ENCODE data around the gene HEATR9. TPM values are rescaled to one million over a fixed set of nuclear protein-coding genes. Genes with fewer than 3 reads are reported as not detected.

Gene HEATR9
- total and polyA plus RNA-seq, 2 experiments from 2014 or later: not detected

GRCh38 chr17:35847006-35847405, 21.7 kb downstream of the HEATR9 start:
- H2AFZ ChIP-seq: no peak overlapping the region
- peaks cover 11% of the 10 kb centered on the region for H3K79me2 ChIP-seq
- H3K4me1 ChIP-seq (ENCODE audit: insufficient read depth): peaks cover 5% of the 10 kb centered on the region
- 81% methylated on average over 2 of the region's 2 CpGs for WGBS (ENCODE audit: low lambda C conversion rate, missing lambda C conversion rate)
- no peaks in the 10 kb centered on the region for H3K9me2 ChIP-seq (replicated peaks; ENCODE audit: insufficient read depth)
- no peak overlapping the region for H3K4me2 ChIP-seq
- H3K9me3 ChIP-seq (ENCODE audit: low read depth): no peaks in the 10 kb centered on the region
- TF ChIP-seq EZH2 (IDR thresholded peaks at IDR 0.05; ENCODE audit: borderline replicate concordance) (no peak), CTCF (IDR thresholded peaks at IDR 0.05; ENCODE audit: poor library complexity) (no peak)
- H3K36me3 ChIP-seq (replicated peaks; ENCODE audit: insufficient read depth, low read depth): no peaks in the 10 kb centered on the region
- H3K27ac ChIP-seq: peak overlapping the region; percentile 5
- H3K27me3 ChIP-seq: no peaks in the 10 kb centered on the region
- H4K20me1 ChIP-seq (ENCODE audit: insufficient read depth, poor library complexity, severe bottlenecking): peaks cover 4% of the 10 kb centered on the region
- no peak overlapping the region for H3K4me3 ChIP-seq
- DNase-seq (ENCODE audit: low spot score): no peak

- H3K4me1 ChIP-seq (ENCODE audit: insufficient read depth): peaks cover 5% of the 10 kb centered on the region
- H3K4me2 ChIP-seq: no peak overlapping the region
- H3K79me2 ChIP-seq: peaks cover 11% of the 10 kb centered on the region
- no peak for TF ChIP-seq EZH2phosphoT487 (IDR thresholded peaks at IDR 0.05; ENCODE audit: low read depth, severe bottlenecking, unreplicated experiment)
- TF ChIP-seq EZH2 (IDR thresholded peaks at IDR 0.05; ENCODE audit: borderline replicate concordance): no peak
- no peak for TF ChIP-seq CTCF (IDR thresholded peaks at IDR 0.05; ENCODE audit: poor library complexity)
- no peaks in the 10 kb centered on the region for H3K36me3 ChIP-seq (replicated peaks; ENCODE audit: insufficient read depth, low read depth)
- H3K9me3 ChIP-seq (ENCODE audit: low read depth): no peaks in the 10 kb centered on the region
- H4K20me1 ChIP-seq (ENCODE audit: insufficient read depth, poor library complexity, severe bottlenecking): peaks cover 4% of the 10 kb centered on the region
- no peak for DNase-seq (ENCODE audit: low spot score)
- H3K9me2 ChIP-seq (replicated peaks; ENCODE audit: insufficient read depth): no peaks in the 10 kb centered on the region
- H2AFZ ChIP-seq: no peak overlapping the region
- no peak overlapping the region for H3K4me3 ChIP-seq
- 94% methylated on average over 3 of the region's 3 CpGs for whole genome bisulfite sequencing (ENCODE audit: low lambda C conversion rate, missing lambda C conversion rate)
- peak overlapping the region; percentile 5 for H3K27ac ChIP-seq
- H3K27me3 ChIP-seq: no peaks in the 10 kb centered on the region
Measured at GRCh38 chr17:35846055-35846809, 22.5 kb downstream of the HEATR9 start.

GRCh38 chr17:35844547-35844946, 24.1 kb downstream of the HEATR9 start:
- H3K4me3 ChIP-seq: no peak overlapping the region
- H3K27me3 ChIP-seq: no peaks in the 10 kb centered on the region
- H3K4me1 ChIP-seq (ENCODE audit: insufficient read depth): peaks cover 5% of the 10 kb centered on the region
- peaks cover 10% of the 10 kb centered on the region for H3K79me2 ChIP-seq
- H3K27ac ChIP-seq: no peak overlapping the region
- H3K9me2 ChIP-seq (replicated peaks; ENCODE audit: insufficient read depth): no peaks in the 10 kb centered on the region
- no peak for DNase-seq (ENCODE audit: low spot score)
- H3K36me3 ChIP-seq (replicated peaks; ENCODE audit: insufficient read depth, low read depth): no peaks in the 10 kb centered on the region
- no peaks in the 10 kb centered on the region for H3K9me3 ChIP-seq (ENCODE audit: low read depth)
- H2AFZ ChIP-seq: no peak overlapping the region
- no peak overlapping the region for H3K4me2 ChIP-seq
- 98% methylated on average over 13 of the region's 19 CpGs for WGBS (ENCODE audit: low lambda C conversion rate, missing lambda C conversion rate)
- TF ChIP-seq EZH2phosphoT487 (IDR thresholded peaks at IDR 0.05; ENCODE audit: low read depth, severe bottlenecking, unreplicated experiment) (no peak), CTCF (IDR thresholded peaks at IDR 0.05; ENCODE audit: poor library complexity) (no peak), EZH2 (IDR thresholded peaks at IDR 0.05; ENCODE audit: borderline replicate concordance) (no peak)
- H4K20me1 ChIP-seq (ENCODE audit: insufficient read depth, poor library complexity, severe bottlenecking): no peaks in the 10 kb centered on the region

Data from hepatocyte (in vitro differentiated cells).